Ovary (tissue), 9 donors: ENCODE measurements around the gene GALNTL6. TPM values are rescaled to one million over a fixed set of nuclear protein-coding genes. Genes with fewer than 3 reads are reported as not detected.
"Not testable (repeated sequence)": the region's sequence is repeated elsewhere in the genome, so short reads cannot be mapped to it uniquely, and the experiment has no call there.

Experiments used
- DNase-seq, 5 donors: peaks; one replicate each; pipeline ENCODE4 v3.0.0-alpha.2; 2019 to 2020
- H3K27ac ChIP-seq, 2 donors: fragments of 200-600 bp; one replicate each; pipeline versions ENCODE4 v1.5.1 to v1.8.0; 2019 to 2022
- H3K27me3 ChIP-seq: fragments of 200-600 bp; one replicate; pipeline ENCODE4 v1.8.0; 2022
- H3K36me3 ChIP-seq: fragments of 200-600 bp; sonication (generic); one replicate; pipeline ENCODE4 v1.5.1; 2019
- H3K4me1 ChIP-seq: one replicate; pipeline ENCODE4 v1.8.1; 2013; ENCODE audit warnings: mild to moderate bottlenecking, moderate library complexity; ENCODE audit not compliant: insufficient read depth
- H3K4me3 ChIP-seq: fragments of 200-600 bp; sonication (generic); one replicate; pipeline ENCODE4 v1.5.1; 2017
- H3K9me3 ChIP-seq, 2 donors: fragments of 200-600 bp in 1 of 2; sonication (generic) in 1 of 2; one replicate each; pipeline versions ENCODE4 v1.5.1 to v1.8.1; 2013 to 2019; ENCODE audit warnings: mild to moderate bottlenecking in 1 of 2, moderate library complexity in 1 of 2
- CTCF ChIP-seq, 3 donors: fragments of 450-650 bp in 2 of 3; fragments of 200-600 bp in 1 of 3; IDR thresholded peaks; one replicate each; pipeline versions ENCODE4 v1.5.1 to v1.8.0; 2016 to 2022; ENCODE audit warnings: antibody characterized with exemption in 3 of 3, mild to moderate bottlenecking in 1 of 3
- EP300 ChIP-seq: sonication (generic); formaldehyde crosslinking; IDR thresholded peaks from one replicate; pipeline ENCODE4 v1.6.1; 2017; ENCODE audit warnings: antibody characterized with exemption
- POLR2A ChIP-seq: fragments of 450-650 bp; IDR thresholded peaks from one replicate; pipeline ENCODE4 v1.6.1; 2017; ENCODE audit warnings: antibody characterized with exemption, mild to moderate bottlenecking, moderate library complexity
- WGBS, 3 donors: extraction: QIAGEN DNeasy Blood & Tissue Kit in 1 of 3; methylation state at CpG; one replicate each; pipeline versions ENCODE4 v1.1.5 to v1.1.7; 2013 to 2017; 5-methylcytosine and 5-hydroxymethylcytosine counted together
- intact Hi-C, 4 donors: fragments of 100-400 bp; cut with DNase I; formaldehyde crosslinking; loops; one replicate each; pipeline versions ENCODE4 v1.11.0 to v1.15.1; 2022 to 2023
- polyA plus RNA-seq, 2 donors: library from polyadenylated mRNA; stranded (reverse); fragments of 200-250 nt in 1 of 2; fragments of 350-450 nt in 1 of 2; fragmentation: Illumina TruSeq in 1 of 2; extraction: RNeasy Lipid Tissue Mini Kit (QIAGEN cat#74804) in 1 of 2; gene quantifications; one replicate each; pipeline ENCODE4 v1.2.3, GENCODE V29; 2013 to 2014
- total RNA-seq, 7 donors: library from RNA; depleted of rRNA in 2 of 7; stranded (reverse); fragments of >200 nt in 2 of 7; fragmentation: NEBNext Ultra II Directional in 3 of 7; extraction: Animal tissue kit (Norgen Biotek cat#: 25700) in 3 of 7; gene quantifications; one replicate each; pipeline versions ENCODE4 v1.1.0 to v1.2.4, GENCODE V29; 2016 to 2023
- donor health status: DM: no; HTN: no; CAD: no; lungs with moderate emphysema.
- donor health status: DM: no; HTN: no; CAD: no.
- donor health status: Bipolar disorder and iron deficiency.
- donor health status: DM: yes; HTN: yes; CAD: no.
- donor health status: DM: no; HTN: no; CAD: no.
- donor health status: DM: yes; HTN: yes; CAD: no.

Gene GALNTL6
- total and polyA plus RNA-seq, 9 donors = 0.11 to 1.8 TPM; not detected in 7

GRCh38 chr4:173039617-173040577, 1226.7 kb downstream of the GALNTL6 start:
- no peaks in the 10 kb centered on the region for H3K36me3 ChIP-seq
- no peak overlapping the region for H3K4me3 ChIP-seq
- intact Hi-C loops = no loop called here
- no peak overlapping the region for H3K27ac ChIP-seq
- H3K9me3 ChIP-seq = no peaks in the 10 kb centered on the region
- H3K4me1 ChIP-seq = no peaks in the 10 kb centered on the region
- DNase-seq = peak in 2 of 5 donors; percentile 25 to 41
- H3K27me3 ChIP-seq = no peaks in the 10 kb centered on the region
- TF ChIP-seq EP300 = no peak
- no peak for TF ChIP-seq CTCF (IDR thresholded peaks at IDR 0.05)
- no peak for TF ChIP-seq POLR2A
- WGBS, 3 donors = 2 to 4% (median 3%) methylated on average over 5 of the region's 5 CpGs

DNA sequence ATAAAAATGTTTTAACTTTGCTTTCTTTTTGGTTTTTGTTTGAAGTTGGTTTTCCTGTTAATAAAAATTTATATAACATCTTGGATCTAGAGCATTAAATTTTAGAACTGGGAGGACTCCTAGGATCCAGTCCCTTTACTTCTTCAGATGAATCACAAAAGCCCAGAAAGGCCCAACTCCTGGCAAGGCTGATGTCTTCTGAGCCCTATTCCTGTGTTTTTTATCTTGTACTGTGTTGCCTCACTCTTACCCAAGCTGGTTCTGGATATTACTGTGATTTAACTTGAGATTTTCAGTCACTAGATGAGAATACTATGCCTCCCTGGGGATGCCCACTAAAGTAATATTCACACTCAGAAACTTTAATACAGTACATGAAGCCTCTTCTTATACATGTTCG, 1228.3 kb downstream of the GALNTL6 start:
- intact Hi-C loops = no loop called here
- TF ChIP-seq CTCF (IDR thresholded peaks at IDR 0.05) = no peak
- no peak for TF ChIP-seq POLR2A
- TF ChIP-seq EP300 = no peak
- 77 to 90% (median 85%) methylated on average over 1 of the region's 1 CpG for WGBS, 3 donors
- Histone ChIP-seq H3K36me3 (no peaks in the 10 kb centered on the region), H3K4me3 (no peak overlapping the region), H3K27me3 (no peaks in the 10 kb centered on the region), H3K4me1 (no peaks in the 10 kb centered on the region), H3K27ac (no peak overlapping the region), H3K9me3 (no peaks in the 10 kb centered on the region)
- DNase-seq = no peak

GRCh38 chr4:173042139-173042538, 1228.9 kb downstream of the GALNTL6 start:
- H3K9me3 ChIP-seq, H3K4me1 ChIP-seq, H3K27me3 ChIP-seq, H3K36me3 ChIP-seq, H3K27ac ChIP-seq, H3K4me3 ChIP-seq, DNase-seq, intact Hi-C loops: not testable (repeated sequence)
- WGBS, 3 donors = 94 to 98% (median 95%) methylated on average over 1 of the region's 1 CpG

- Histone ChIP-seq H3K27me3 (no peaks in the 10 kb centered on the region), H3K4me3 (no peak overlapping the region), H3K4me1 (no peaks in the 10 kb centered on the region), H3K36me3 (no peaks in the 10 kb centered on the region), H3K9me3 (no peaks in the 10 kb centered on the region), H3K27ac (no peak overlapping the region)
- intact Hi-C loops = no loop called here
- no peak for DNase-seq
- no peak for TF ChIP-seq EP300
- TF ChIP-seq CTCF (IDR thresholded peaks at IDR 0.05) = no peak
- TF ChIP-seq POLR2A = no peak
- 94 to 97% (median 94%) methylated on average over 1 of the region's 1 CpG for WGBS, 3 donors
Measured at GRCh38 chr4:173044340-173044739, 1231.1 kb downstream of the GALNTL6 start.

- WGBS, 3 donors = 34 to 36% (median 36%) methylated on average over 1 of the region's 1 CpG
- TF ChIP-seq EP300 (no peak), POLR2A (no peak), CTCF (IDR thresholded peaks at IDR 0.05) (no peak)
- H3K27ac ChIP-seq = no peak overlapping the region
- H3K36me3 ChIP-seq = no peaks in the 10 kb centered on the region
- intact Hi-C loops = no loop called here
- H3K27me3 ChIP-seq = no peaks in the 10 kb centered on the region
- H3K4me3 ChIP-seq = no peak overlapping the region
- H3K4me1 ChIP-seq = no peaks in the 10 kb centered on the region
- no peaks in the 10 kb centered on the region for H3K9me3 ChIP-seq
- no peak for DNase-seq
Measured at GRCh38 chr4:173045571-173045970, 1232.4 kb downstream of the GALNTL6 start.
